LNCAP (cell line): ENCODE measurements around the gene RGS3.

Experiments
- CTCF ChIP-seq: fragments of 450-650 bp; IDR thresholded peaks from 2 replicates; pipeline ENCODE4 v1.5.1; 2017; ENCODE audit warnings: mild to moderate bottlenecking

RGS3 gene

GRCh38 chr9:113467183-113467582 lies 3.7 kb downstream of the RGS3 start:
- no peak for TF ChIP-seq CTCF

GRCh38 chr9:113468716-113469448 lies 5.4 kb downstream of the RGS3 start:
- TF ChIP-seq CTCF: no peak

- no peak for TF ChIP-seq CTCF
Observed at GRCh38 chr9:113471143-113471542, 7.6 kb downstream of the RGS3 start.

GRCh38 chr9:113471566-113471965 lies 8.0 kb downstream of the RGS3 start:
- TF ChIP-seq CTCF: no peak

- TF ChIP-seq CTCF: no peak
Observed at GRCh38 chr9:113472199-113472598, 8.7 kb downstream of the RGS3 start.

GRCh38 chr9:113474360-113475028 lies 11.0 kb downstream of the RGS3 start:
- TF ChIP-seq CTCF: no peak

- no peak for TF ChIP-seq CTCF
Observed at GRCh38 chr9:113475031-113475430, 11.5 kb downstream of the RGS3 start.
